ENCODE data around the gene SCARB1.

The SCARB1 gene

GRCh38 chr12:124756760-124757159 lies 106.9 kb downstream of the SCARB1 start:
- no peak for DNase-seq

DNA sequence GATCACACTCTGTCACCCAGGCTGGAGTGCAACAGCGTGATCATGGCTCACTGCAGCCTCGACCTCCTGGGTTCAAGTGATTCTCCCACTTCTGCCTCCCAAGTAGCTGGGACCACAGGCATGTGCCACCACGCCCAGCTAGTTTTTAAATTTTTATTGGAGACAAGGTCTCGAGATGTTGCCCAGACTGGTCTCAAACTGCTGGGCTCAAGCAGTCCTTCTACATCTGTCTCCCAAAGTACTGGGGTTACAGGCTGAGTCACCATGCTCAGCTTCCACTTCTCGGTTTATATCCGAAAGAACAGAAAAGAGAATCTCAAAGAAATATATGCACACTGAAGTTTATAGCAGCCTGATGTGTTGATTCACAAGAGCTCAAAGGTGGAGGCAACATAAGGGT lies 107.5 kb downstream of the SCARB1 start:
- no peak for DNase-seq

DNA sequence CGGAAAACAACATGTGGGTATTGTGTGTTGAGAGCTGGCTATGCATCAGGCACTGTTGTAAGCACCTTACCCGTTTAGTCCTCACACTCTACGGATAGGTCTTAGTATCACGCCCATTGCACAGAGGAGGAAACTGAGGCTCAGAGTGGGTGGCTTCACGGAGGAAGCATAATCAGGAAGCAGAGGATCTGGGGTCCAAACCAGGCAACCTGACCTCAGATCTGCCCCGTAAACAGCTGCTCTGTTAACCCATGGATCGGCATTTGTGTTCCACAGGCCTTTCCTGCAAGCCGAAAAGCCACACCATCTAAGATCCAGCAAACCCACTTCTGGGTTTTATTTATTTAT lies 107.9 kb downstream of the SCARB1 start:
- DNase-seq: no peak

DNA sequence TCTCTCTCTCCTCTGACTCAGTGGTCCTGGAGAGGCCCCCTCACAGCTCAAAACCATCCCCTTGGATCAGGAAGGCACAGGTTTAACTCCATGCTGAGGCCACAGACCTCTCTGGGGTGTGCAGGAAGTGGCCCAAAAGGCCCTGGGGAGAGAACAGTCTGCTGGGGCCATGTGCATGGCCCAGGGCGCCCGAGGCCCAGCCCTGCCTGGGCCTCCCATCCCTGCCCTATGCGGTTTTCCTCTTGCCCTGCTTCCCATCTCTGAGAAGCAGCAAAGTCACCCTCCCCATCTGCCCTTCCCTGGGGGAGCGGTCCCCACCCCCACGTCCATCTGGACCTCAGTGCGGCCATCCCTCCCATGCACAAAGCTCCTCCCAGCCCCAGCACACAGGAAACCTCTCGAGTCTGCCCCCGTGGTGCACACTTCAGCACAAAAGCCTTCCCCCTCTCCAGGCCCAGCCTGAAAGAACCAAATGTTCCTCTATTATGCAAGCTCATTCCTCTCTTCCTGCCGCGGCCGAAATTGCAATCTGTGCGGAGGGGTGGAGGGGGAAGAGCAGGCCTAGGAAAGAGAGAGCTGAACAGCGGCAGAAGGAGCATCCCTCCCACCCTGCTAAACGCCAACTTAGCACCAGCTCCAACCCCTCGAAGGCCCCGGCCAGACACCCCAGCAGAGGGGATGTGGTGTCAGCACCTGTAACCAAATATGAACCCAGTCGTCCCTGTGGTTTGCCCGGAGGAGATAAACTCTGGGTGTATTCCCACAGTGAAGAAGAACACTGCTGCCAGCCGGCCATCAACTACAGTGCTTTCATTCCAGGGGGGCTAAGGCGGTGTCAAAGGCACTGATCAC lies 108.5 kb downstream of the SCARB1 start:
- peak; percentile 53 to 61 for DNase-seq

GRCh38 chr12:124754491-124754890 lies 109.2 kb downstream of the SCARB1 start:
- no peak for DNase-seq

GRCh38 chr12:124753993-124754392 lies 109.7 kb downstream of the SCARB1 start:
- DNase-seq: no peak

DNA sequence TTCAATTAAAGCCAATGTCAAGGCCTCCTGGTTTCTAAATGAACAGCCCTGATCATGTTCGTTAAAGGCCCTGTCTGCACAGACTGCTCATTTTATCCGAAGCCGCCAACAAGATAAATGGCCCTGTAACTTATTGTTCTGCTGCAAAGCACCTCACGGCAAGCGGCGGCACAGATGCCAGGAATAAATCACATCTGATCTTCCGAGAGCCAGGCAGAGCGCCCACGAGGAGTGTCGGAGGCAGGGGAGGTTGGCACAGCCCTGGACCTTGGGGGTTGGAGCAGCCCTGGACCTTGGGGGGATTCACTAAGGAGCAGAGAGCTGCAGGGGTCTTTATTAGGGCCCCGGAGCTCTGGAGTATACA lies 110.5 kb downstream of the SCARB1 start:
- DNase-seq: no peak

- DNase-seq: no peak
Observed at GRCh38 chr12:124752437-124753227, 111.0 kb downstream of the SCARB1 start.

- DNase-seq: no peak
Observed at GRCh38 chr12:124751654-124752355, 111.9 kb downstream of the SCARB1 start.

DNA sequence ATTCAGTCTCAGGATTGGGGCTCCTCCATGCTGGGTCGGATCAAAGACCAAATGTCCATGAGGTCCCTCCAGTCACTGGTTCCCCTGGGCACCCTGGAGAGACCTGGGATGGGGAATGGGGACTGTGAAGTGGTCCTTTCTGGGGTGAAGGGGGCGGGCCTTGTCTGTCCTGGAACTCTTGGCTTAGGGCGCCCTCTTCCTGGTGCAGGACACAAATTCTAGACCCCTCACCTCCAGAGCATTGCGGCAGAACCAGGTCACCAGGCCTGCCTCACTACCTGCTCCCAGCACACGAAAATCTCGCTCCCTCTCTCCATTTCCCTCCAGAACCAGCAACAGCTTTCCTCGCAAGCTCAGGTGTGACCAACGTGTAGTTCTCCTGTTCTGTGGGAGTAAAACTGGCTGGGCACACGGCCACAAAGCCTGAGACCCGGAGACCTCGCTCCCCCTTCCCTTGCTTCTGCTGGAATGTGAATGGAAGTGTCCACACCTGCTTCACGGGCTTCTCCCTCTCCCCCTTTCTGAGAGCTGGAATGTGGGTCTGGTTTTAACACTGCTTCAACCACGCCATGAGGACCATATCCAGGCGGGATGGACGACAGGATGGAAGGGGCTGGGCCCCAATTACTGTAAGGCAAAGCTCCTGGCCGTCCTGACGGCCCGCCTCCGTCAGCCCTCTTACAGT lies 112.7 kb downstream of the SCARB1 start:
- peak in 1 of 2 donors; percentile 28 for DNase-seq

GRCh38 chr12:124750149-124750656 lies 113.5 kb downstream of the SCARB1 start:
- DNase-seq: no peak

DNA sequence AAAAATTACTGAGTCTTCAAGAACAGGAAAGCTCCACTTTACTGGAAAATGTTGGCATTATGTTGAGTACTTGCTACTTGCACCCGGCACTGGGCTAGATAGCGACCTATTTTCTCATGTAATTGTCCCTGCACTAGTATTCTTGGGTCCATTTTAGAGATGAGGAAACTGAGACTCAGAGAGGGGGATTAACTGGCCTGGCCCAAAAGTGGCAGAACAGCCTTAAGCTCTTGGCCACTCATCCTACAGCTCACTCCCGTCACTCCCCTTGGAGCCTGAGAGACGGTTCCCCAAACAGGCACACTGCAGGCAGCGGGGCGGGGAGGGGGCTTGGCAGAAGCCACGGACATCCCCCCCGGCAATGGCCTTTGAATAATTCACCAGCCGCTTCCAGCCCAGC lies 113.9 kb downstream of the SCARB1 start:
- no peak for DNase-seq

DNA sequence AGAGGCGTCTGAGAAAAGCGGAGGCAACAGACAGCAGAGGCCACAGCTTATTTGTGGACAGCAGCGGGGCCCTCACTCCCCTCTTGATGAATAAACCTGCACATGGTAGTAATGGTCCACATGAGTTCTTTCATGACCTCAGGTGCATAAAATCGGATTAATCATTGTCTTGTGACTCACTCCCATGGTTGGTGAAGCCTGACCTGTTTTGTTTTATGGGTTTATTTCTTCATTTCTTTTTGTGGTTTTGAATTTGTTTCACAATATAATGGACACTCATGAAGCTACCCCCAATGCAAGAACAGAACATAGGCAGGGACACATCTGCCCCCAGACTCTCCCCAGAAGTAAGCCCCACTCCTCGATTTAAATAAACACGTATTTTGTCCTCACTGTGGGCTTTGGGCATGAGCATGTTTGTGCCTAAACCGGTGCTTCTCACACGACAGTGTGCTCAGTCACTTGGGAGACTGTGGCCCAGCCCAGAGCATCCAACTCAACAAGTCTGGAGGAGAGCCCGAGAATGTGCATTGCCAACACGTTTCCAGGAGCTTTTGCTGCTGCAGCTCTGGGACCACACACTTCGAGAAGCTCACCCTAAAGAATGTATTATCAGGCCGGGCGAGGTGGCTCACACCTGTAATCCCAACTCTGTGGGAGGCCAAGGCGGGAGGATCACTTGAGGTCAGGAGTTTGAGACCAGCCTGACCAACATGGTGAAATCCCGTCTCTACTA lies 116.1 kb downstream of the SCARB1 start:
- no peak for DNase-seq

DNA sequence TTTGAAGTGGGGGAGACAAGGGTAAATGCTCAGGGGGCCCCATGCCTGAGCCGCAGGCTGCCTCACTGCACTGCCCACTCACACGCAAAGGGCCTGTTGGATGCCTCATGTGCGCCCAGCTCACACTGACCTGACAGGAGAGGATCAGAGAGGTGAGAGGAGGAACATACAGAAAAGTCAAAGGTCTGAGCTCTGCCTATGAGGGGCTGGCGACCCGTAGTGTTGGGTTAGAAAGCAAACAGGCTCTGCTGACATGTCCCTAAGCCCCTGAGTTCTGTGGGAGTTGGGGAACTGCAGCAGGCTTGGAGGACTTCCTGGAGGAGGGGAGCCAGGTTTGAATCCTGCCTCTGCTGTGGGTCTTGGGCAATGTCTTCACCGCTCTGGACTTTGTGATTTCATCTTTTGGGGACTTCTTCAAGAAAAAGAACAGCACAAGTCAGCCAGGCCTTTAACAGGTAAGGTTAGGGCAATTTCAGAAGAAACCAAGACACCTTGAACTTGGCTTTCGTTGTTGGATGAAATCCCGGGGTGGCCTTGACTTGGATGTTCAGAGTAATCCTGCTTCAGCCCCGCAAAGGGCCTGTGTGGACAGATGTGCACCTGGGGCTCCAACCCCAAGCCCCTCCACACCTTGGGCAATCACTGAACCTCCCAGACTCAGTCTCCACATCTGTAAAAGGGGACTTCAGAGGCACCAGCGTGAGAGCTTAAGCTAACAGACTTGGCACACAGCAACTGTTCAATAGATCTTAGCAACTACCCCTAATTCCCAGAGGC lies 116.8 kb downstream of the SCARB1 start:
- DNase-seq: no peak

DNA sequence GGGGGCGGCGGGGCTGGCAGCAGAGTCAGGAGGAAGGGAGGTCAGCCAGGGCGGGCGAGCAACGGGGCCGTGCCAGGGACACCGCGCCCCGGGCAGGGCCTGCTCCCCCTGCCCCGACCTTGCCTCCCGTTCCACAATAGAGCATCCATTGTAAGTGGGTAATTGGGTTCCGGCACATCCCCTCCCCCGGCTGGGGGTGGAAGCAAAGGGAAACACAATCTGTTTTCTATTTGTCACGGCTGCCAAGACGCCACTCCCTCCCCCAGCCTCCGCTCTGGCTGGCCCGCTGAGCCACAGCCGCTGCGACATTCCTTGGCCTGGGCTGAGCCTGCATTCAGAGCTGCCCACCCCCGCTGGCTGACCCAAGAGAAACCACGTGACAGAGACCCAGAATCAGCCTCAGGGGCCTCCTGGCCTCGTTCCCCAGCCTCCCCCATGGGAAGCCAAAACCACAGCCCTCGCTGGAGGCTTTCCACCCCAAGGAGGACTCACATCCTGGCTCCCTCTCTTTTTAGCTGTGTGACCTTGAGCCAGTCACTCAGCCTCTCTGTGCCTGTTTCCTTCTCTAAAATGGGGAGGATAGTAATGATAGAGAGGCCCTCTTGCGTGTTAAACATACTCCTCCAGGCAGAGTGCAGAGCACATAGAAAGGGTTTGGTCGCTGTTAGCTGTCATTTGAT lies 117.6 kb downstream of the SCARB1 start:
- peak; percentile 25 to 60 for DNase-seq

- DNase-seq: no peak
Observed at GRCh38 chr12:124745465-124745890, 118.2 kb downstream of the SCARB1 start.

- no peak for DNase-seq
Observed at GRCh38 chr12:124744659-124745464, 118.8 kb downstream of the SCARB1 start.

DNA sequence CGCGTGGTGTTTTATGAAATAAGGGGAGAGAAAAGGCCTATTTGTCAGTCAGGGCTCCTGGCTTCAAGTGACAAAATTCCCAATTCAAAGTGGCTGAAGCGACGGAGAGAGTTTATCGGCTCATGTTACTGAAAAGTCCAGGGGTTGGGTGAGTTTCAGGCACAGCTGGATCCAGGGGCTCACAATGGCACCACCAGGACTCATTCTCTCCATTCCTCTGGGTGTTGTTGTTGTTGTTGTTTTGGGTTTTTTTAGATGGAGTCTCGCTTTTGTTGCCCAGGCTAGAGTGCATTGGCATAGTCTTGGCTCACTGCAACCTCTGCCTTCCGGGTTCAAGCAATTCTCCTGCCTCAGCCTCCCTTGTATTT lies 119.4 kb downstream of the SCARB1 start:
- DNase-seq: no peak

DNA sequence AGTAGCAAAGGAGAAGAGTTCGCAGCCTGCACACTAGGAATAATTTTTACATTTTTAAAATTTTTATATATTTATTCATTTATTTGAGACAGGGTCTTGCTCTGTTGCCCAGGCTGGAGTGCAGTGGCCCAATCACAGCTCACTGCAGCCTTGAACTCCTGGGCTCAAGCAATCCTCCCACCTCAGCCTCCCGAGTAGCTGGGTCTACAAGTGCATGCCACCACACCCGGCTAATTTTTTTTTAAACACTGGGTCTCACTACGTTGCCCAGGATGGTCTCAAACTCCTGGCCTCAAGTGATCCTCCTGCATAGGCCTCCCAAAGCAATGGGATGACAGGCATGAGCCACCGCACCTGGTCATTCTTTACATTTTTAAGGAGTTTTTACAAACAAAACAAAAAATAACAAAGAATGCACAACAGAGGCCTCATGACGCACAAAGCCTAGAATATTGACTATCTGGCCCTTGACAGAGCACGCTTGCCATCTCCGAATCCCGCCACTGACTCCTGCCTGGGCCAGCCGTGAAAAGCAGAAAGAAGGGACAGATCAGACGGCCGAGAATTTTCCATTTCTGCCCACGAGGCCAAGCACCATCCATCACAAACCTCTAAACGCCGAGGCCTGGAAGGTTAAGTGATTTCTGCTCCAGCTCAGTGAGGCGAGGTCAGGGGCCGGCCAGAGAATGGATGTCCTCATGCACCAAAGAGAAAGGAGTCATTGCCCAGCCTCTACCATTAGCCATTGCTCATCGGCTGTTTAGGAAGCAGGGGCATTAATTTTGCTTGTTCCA lies 120.0 kb downstream of the SCARB1 start:
- DNase-seq: no peak
